ENCODE measurements around the gene TREML2. TPM values are rescaled to one million over a fixed set of nuclear protein-coding genes. Genes with fewer than 3 reads are reported as not detected.

The TREML2 gene
- total and polyA plus RNA-seq, 9 of the 15 experiments (the other 6 are each of a cell fraction or from before 2014, with no cell fraction given) = 0.20 to 2.9 (median 1.4) TPM

DNA sequence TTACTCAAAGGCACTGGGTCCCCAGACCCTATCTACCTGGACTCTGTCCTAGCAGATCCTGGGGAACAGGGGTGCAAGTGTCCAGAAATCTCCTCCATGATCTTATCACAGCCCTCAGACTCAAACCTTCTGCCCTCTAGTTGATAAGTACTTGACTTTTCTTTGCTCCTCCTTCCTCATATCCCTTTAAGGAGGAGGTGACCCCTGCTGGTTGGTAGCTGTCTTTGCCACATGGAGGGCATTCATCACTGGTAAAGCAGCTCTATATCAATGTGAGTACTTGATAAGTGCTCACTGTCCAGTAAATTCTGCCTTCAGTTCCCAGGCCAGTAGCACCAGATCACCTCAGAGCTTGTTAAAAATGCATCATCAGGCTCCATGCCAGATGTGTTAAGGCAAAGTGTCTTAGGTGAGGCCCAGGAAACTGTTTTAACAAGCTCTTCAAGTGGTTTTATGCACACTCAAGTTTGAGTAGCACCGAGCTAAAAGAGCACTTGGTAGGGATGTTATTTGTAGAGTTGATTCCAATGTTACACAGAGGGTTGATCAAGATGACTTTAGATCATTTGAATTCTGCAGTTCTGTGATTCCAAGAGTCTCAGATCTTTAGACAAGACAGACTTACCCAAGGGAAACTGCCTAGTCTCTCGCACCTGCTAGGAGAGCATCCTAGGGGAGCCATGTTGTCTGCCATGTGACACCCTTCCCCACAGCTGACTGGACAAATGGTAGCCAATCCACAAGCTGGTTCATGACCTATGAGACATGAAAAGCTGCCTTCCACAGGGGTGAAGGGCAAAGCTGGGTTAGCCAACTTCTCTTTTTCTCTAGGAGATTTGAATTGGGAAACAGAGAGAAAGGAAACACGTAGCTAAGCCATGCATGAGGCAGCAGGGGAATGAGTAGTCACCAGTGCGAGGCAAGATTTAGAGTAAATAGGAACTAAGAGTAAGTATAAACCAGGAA is 18.6 kb downstream of the TREML2 start:
- Histone ChIP-seq H3K27ac (ENCODE audit: extremely low read depth, low read depth, low read length) (no peak overlapping the region), H3K79me2 (ENCODE audit: control insufficient read depth, insufficient read depth, low read length) (no peaks in the 10 kb centered on the region), H3K27me3 (ENCODE audit: control insufficient read depth in 2 of 2, insufficient read depth in 2 of 2, low read length in 2 of 2) (peaks cover 4 to 25% of the 10 kb centered on the region in 2 experiments; a peak in 4 of 5 replicates), H3K4me2 (ENCODE audit: insufficient read depth, low read length) (no peak overlapping the region), H3K9me3 (replicated peaks; ENCODE audit: control insufficient read depth, insufficient read depth, low read depth, low read length) (no peaks in the 10 kb centered on the region), H3K4me3 (no peak overlapping the region), H3K36me3 (ENCODE audit: control insufficient read depth, insufficient read depth, low read length) (no peaks in the 10 kb centered on the region), H3K9ac (ENCODE audit: insufficient read depth in 1 of 2, low read depth in 2 of 2, low read length in 2 of 2) (no peak overlapping the region), H3K4me1 (replicated peaks in 1 of 2; ENCODE audit: control insufficient read depth in 2 of 2, insufficient read depth in 2 of 2, low read length in 2 of 2) (peaks cover 0 to 4% of the 10 kb centered on the region in 2 experiments; a peak in 3 of 5 replicates), H4K20me1 (replicated peaks; ENCODE audit: control insufficient read depth, insufficient read depth, low read length) (no peaks in the 10 kb centered on the region; the same call in 1 of the 2 replicates), H3K9me1 (ENCODE audit: control insufficient read depth, insufficient read depth, low read length) (no peaks in the 10 kb centered on the region), H2AFZ (ENCODE audit: low read depth, low read length) (no peak overlapping the region)
- WGBS (ENCODE audit: insufficient coverage, low coverage, missing lambda C conversion rate) = 4% methylated on average over 4 of the region's 4 CpGs
- in situ Hi-C loops (cut with MboI) = no loop called here
- CTCF ChIA-PET (ENCODE audit: low intra/inter-chr PET ratio) = interaction anchor here (0.6 kb wide), 1 partner anchor 221 kb away, joined by 3 read pairs; no protein-coding TSS in a partner anchor
- peak; percentile 88 for FAIRE-seq
- intact Hi-C loops (cut with micrococcal nuclease) = loop anchor here (5.0 kb wide), 1 partner anchor 90 kb away; no protein-coding TSS in a partner anchor
- DNase-seq (ENCODE audit: extremely low read depth in 1 of 4, low spot score in 3 of 4) = peak; percentile 62 to 72 (median 67)
- peak; percentile 91 for ATAC-seq
- no TSS peak for BruUV-seq (replicated peaks)
- POLR2A ChIA-PET = interaction anchor here (0.8 to 1.7 kb wide), 5 partner anchors 12 to 26 kb away, joined by 3 to 9 read pairs (median 3); no protein-coding TSS in a partner anchor
- TF ChIP-seq RCOR1 (IDR thresholded peaks at IDR 0.05; ENCODE audit: borderline replicate concordance in 1 of 2, low read depth in 2 of 2, low read length in 2 of 2) = 0 out of 4 replicates have a peak, but pooled peaks of 1 of the 2 experiments have one; percentile 51
- no peak; the same call in 1 of the 2 replicates for TF ChIP-seq EP400 (IDR thresholded peaks at IDR 0.05)
- TF ChIP-seq RFX7 (CRISPR knock-in tag; IDR thresholded peaks at IDR 0.05) = no peak
- no peak for TF ChIP-seq ATF7 (IDR thresholded peaks at IDR 0.05)
- TF ChIP-seq MAZ (CRISPR knock-in tag; conservative IDR thresholded peaks at IDR 0.05 in 1 of 2, IDR thresholded peaks at IDR 0.05 in 1 of 2) = no peak
- no peak for TF ChIP-seq NR2C2 (CRISPR knock-in tag; IDR thresholded peaks at IDR 0.05)
- TF ChIP-seq NR2C2 (tag; IDR thresholded peaks at IDR 0.05) = peak; percentile 59
- peak; percentile 72 to 78 for TF ChIP-seq RAD21 (CRISPR knock-in tag; conservative IDR thresholded peaks at IDR 0.05 in 1 of 2, IDR thresholded peaks at IDR 0.05 in 1 of 2)
- TF ChIP-seq SMARCA4 (IDR thresholded peaks at IDR 0.05) = no peak
- TF ChIP-seq MYC (IDR thresholded peaks at IDR 0.05; ENCODE audit: low read depth, low read length) = peak; percentile 67; the same call in 1 of the 2 replicates
- no peak for TF ChIP-seq MYC (CRISPR knock-in tag; IDR thresholded peaks at IDR 0.05; ENCODE audit: borderline replicate concordance, low read depth)
- no peak for TF ChIP-seq BCOR (IDR thresholded peaks at IDR 0.05)
- TF ChIP-seq ARNT (IDR thresholded peaks at IDR 0.05) = no peak
- TF ChIP-seq YY1 (IDR thresholded peaks at IDR 0.05; ENCODE audit: borderline replicate concordance in 1 of 3, control insufficient read depth in 1 of 3, extremely low read depth in 1 of 3, insufficient read depth in 3 of 3, insufficient read length in 1 of 3, insufficient replicate concordance in 2 of 3, low read depth in 1 of 3, low read length in 2 of 3) = peak in 1 of 3 experiments; percentile 27
- TF ChIP-seq JUND (IDR thresholded peaks at IDR 0.05; ENCODE audit: borderline replicate concordance, low read depth, low read length) = peak; percentile 30; the same call in 1 of the 2 replicates
- no peak for TF ChIP-seq JUND (tag; IDR thresholded peaks at IDR 0.05; ENCODE audit: borderline replicate concordance, low read depth, low read length)
- no peak for TF ChIP-seq NEUROD1 (IDR thresholded peaks at IDR 0.05; ENCODE audit: borderline replicate concordance, low read depth, low read length, partially characterized antibody)
- TF ChIP-seq ARID1B (IDR thresholded peaks at IDR 0.05) = peak; percentile 46; the same call in 1 of the 2 replicates
- peak; percentile 66; the same call in 1 of the 2 replicates for TF ChIP-seq ESRRA (IDR thresholded peaks at IDR 0.05; ENCODE audit: borderline replicate concordance, low read depth)

Data from K562 (cell line).